ENCODE results near the gene TRIM9. TPM values are rescaled to one million over a fixed set of nuclear protein-coding genes. Genes with fewer than 3 reads are reported as not detected.

The TRIM9 gene
- total and polyA plus RNA-seq, 2 of the 4 experiments (the other 2 are of a cell fraction), result under 0.01 to 0.09 TPM

- H3K36me3 ChIP-seq (ENCODE audit: control insufficient read depth, insufficient read depth, low read length), result no peaks in the 10 kb centered on the region
- no peaks in the 10 kb centered on the region for H3K9me3 ChIP-seq (ENCODE audit: control insufficient read depth, insufficient read depth, low read length)
- no peak overlapping the region for H2BK20ac ChIP-seq (ENCODE audit: low read depth, low read length)
- BruUV-seq (replicated peaks), result no TSS peak
- no peak overlapping the region for H3K4me3 ChIP-seq (ENCODE audit: insufficient read depth, low read depth, low read length)
- no peak overlapping the region for H2AK5ac ChIP-seq (ENCODE audit: low read depth, low read length)
- intact Hi-C loops (cut with micrococcal nuclease), result no loop called here
- no peak overlapping the region for H2BK5ac ChIP-seq (ENCODE audit: low read depth, low read length, poor library complexity, severe bottlenecking)
- no peak overlapping the region for H3K23ac ChIP-seq (ENCODE audit: low read depth, low read length)
- no peak overlapping the region for H2BK120ac ChIP-seq (ENCODE audit: low read depth, low read length)
- H3K79me1 ChIP-seq (ENCODE audit: low read depth in 1 of 2, low read length in 2 of 2), result no peaks in the 10 kb centered on the region
- no peak overlapping the region for H4K5ac ChIP-seq (ENCODE audit: low read depth, low read length)
- no peaks in the 10 kb centered on the region for H3K9me1 ChIP-seq (ENCODE audit: insufficient read depth, low read length)
- H3K18ac ChIP-seq (ENCODE audit: low read depth, low read length), result no peak overlapping the region
- in situ Hi-C loops (cut with MboI; ENCODE audit: low sequenced_read_pairs), result no loop called here
- H2AFZ ChIP-seq (replicated peaks; ENCODE audit: low read length, poor library complexity), result no peak overlapping the region
- no peak overlapping the region for H4K91ac ChIP-seq (ENCODE audit: insufficient read depth, low read depth, low read length)
- ATAC-seq (ENCODE audit: low read depth), result no peak
- no peak overlapping the region for H2BK15ac ChIP-seq (ENCODE audit: low read depth, low read length)
- no peak overlapping the region for H2AK9ac ChIP-seq (replicated peaks; ENCODE audit: low read depth, low read length, poor library complexity)
- dilution Hi-C loops (cut with HindIII; ENCODE audit: low sequenced_read_pairs, unreplicated experiment), result no loop called here
- no peak for DNase-seq
- H4K8ac ChIP-seq (ENCODE audit: low read depth in 2 of 2, low read length in 2 of 2), result no peak overlapping the region
- H3K4me1 ChIP-seq (ENCODE audit: control insufficient read depth, insufficient read depth, low read length), result no peaks in the 10 kb centered on the region
- 100% methylated on average over 1 of the region's 3 CpGs; no CpG with 5 or more reads in 1 of the 2 experiments for WGBS, 2 experiments (ENCODE audit: extremely low coverage in 2 of 2, insufficient read length in 1 of 2)
- no peaks in the 10 kb centered on the region for H4K20me1 ChIP-seq (ENCODE audit: insufficient read depth, low read length)
- TF ChIP-seq RAD21 (IDR thresholded peaks at IDR 0.05; ENCODE audit: low read length) (no peak), NFE2L2 (IDR thresholded peaks at IDR 0.05; ENCODE audit: low read depth, low read length) (no peak), MAFK (IDR thresholded peaks at IDR 0.05; ENCODE audit: low read depth, low read length) (no peak), CEBPB (IDR thresholded peaks at IDR 0.05; ENCODE audit: low read depth, low read length) (no peak), MAZ (IDR thresholded peaks at IDR 0.05; ENCODE audit: borderline replicate concordance, low read depth, low read length) (no peak), RCOR1 (IDR thresholded peaks at IDR 0.05; ENCODE audit: insufficient replicate concordance, low read length) (no peak), SMC3 (IDR thresholded peaks at IDR 0.05; ENCODE audit: low read depth, low read length) (no peak), USF2 (IDR thresholded peaks at IDR 0.05; ENCODE audit: low read depth, low read length) (no peak)
- no peak overlapping the region for H3K56ac ChIP-seq (ENCODE audit: extremely low read depth, insufficient read depth, low read length)
- ChIA-PET CTCF (no interaction called here), POLR2A (ENCODE audit: unreplicated experiment) (no interaction called here)
- no peak overlapping the region for H3K14ac ChIP-seq (replicated peaks; ENCODE audit: low read depth, low read length)
- H3K4ac ChIP-seq (ENCODE audit: low read depth, low read length), result no peak overlapping the region
- H3K4me2 ChIP-seq (ENCODE audit: low read depth, low read length), result no peak overlapping the region
- H3K27me3 ChIP-seq (ENCODE audit: control insufficient read depth, insufficient read depth, low read length), result peaks cover 23% of the 10 kb centered on the region
- H3K9ac ChIP-seq (ENCODE audit: low read depth, low read length), result no peak overlapping the region
- no peak overlapping the region for H3K27ac ChIP-seq (ENCODE audit: insufficient read depth, low read length)
These were observed 7.9 kb downstream of the TRIM9 start for GRCh38 chr14:51087031-51087441.

Measured in IMR-90 (cell line).